SK-N-SH (cell line): ENCODE data around the gene DNAJA3. TPM values are rescaled to one million over a fixed set of nuclear protein-coding genes. Genes with fewer than 3 reads are reported as not detected.

Source experiments
- CTCF ChIA-PET: fragments of 300-600, 350-600 bp; formaldehyde crosslinking; extraction: SDS; loops from one replicate; lab custom pipeline; 2021; lab: Yijun Ruan, JAX
- POLR2A ChIA-PET: fragments of 350-600 bp; sonication (Branson Sonifier 250); formaldehyde crosslinking; extraction: SDS; loops from one replicate; lab custom pipeline; 2020; ENCODE audit warnings: antibody characterized with exemption, inconsistent platforms; lab: Yijun Ruan, JAX
- DNase-seq: peaks from one replicate; pipeline ENCODE4 v3.0.0; 2012
- H2AFZ ChIP-seq: fragments of 200-600 bp; sonication (generic); 2 replicates; pipeline ENCODE4 v1.8.1; 2016; ENCODE audit warnings: antibody characterized with exemption, mild to moderate bottlenecking, low read depth
- H3F3A ChIP-seq: fragments of 200-600 bp; sonication (generic); replicated peaks from 2 replicates; pipeline ENCODE3; 2016; ENCODE audit warnings: antibody characterized with exemption, mild to moderate bottlenecking; ENCODE audit not compliant: insufficient read depth
- H3K27ac ChIP-seq, 2 experiments: fragments of 200-500 bp in 1 of 2; fragments of 200-600 bp in 1 of 2; sonication (Bioruptor generic) in 1 of 2; sonication (generic), shearing (Covaris generic) in 1 of 2; 2 replicates each; pipeline versions ENCODE4 v1.5.1 to v1.6.1; 2014 to 2016; ENCODE audit warnings: low read depth in 2 of 2, inconsistent platforms in 1 of 2, low read length in 1 of 2, mild to moderate bottlenecking in 1 of 2, mixed read lengths in 1 of 2
- H3K27me3 ChIP-seq: fragments of 200-600 bp; sonication (generic), shearing (Covaris generic); 2 replicates; pipeline ENCODE4 v1.6.1; 2016; ENCODE audit warnings: mixed run types; ENCODE audit not compliant: insufficient read depth
- H3K36me3 ChIP-seq, 2 experiments: fragments of 200-500 bp in 1 of 2; fragments of 200-600 bp in 1 of 2; sonication (Bioruptor generic) in 1 of 2; sonication (generic) in 1 of 2; replicated peaks in 1 of 2; 2 replicates each; pipeline versions ENCODE3 to v1.5.1; 2014 to 2016; ENCODE audit warnings: low read length in 1 of 2, mild to moderate bottlenecking in 1 of 2; ENCODE audit not compliant: insufficient read depth in 2 of 2, control insufficient read depth in 1 of 2
- H3K4me1 ChIP-seq, 2 experiments: fragments of 200-500 bp in 1 of 2; fragments of 200-600 bp in 1 of 2; sonication (Bioruptor generic) in 1 of 2; sonication (generic), shearing (Covaris generic) in 1 of 2; 2 replicates each; pipeline versions ENCODE4 v1.5.1 to v1.6.1; 2014 to 2016; ENCODE audit warnings: low read depth in 1 of 2, low read length in 1 of 2, mixed run types in 1 of 2; ENCODE audit not compliant: insufficient read depth in 2 of 2, control insufficient read depth in 1 of 2
- H3K4me2 ChIP-seq: fragments of 200-600 bp; sonication (generic), shearing (Covaris generic); 2 replicates; pipeline ENCODE4 v1.6.1; 2017; ENCODE audit warnings: mixed run types
- H3K4me3 ChIP-seq, 2 experiments: fragments of 200-500 bp in 1 of 2; fragments of 200-600 bp in 1 of 2; sonication (Bioruptor generic) in 1 of 2; sonication (generic), shearing (Covaris generic) in 1 of 2; 2 replicates each; pipeline versions ENCODE4 v1.5.1 to v1.8.1; 2014 to 2016; ENCODE audit warnings: low read depth in 2 of 2, inconsistent platforms in 1 of 2, low read length in 1 of 2, mild to moderate bottlenecking in 1 of 2, mixed read lengths in 1 of 2, moderate library complexity in 1 of 2
- H3K79me2 ChIP-seq: fragments of 200-600 bp; sonication (generic); 2 replicates; pipeline ENCODE4 v1.8.1; 2017; ENCODE audit warnings: mild to moderate bottlenecking; ENCODE audit not compliant: insufficient read depth
- H3K9ac ChIP-seq: fragments of 200-600 bp; sonication (generic); 2 replicates; pipeline ENCODE4 v1.6.1; 2017; ENCODE audit warnings: mixed run types
- H3K9me2 ChIP-seq: fragments of 200-600 bp; sonication (generic); 2 replicates; pipeline ENCODE4 v1.6.1; 2017; ENCODE audit warnings: mixed run types
- H3K9me3 ChIP-seq: fragments of 200-600 bp; sonication (generic); 2 replicates; pipeline ENCODE4 v1.6.1; 2017; ENCODE audit warnings: mixed run types, mild to moderate bottlenecking, moderate library complexity
- H4K20me1 ChIP-seq: fragments of 200-600 bp; sonication (generic); 2 replicates; pipeline ENCODE4 v1.6.1; 2017; ENCODE audit warnings: mild to moderate bottlenecking, mixed run types; ENCODE audit not compliant: insufficient read depth
- CHD2 ChIP-seq: fragments of 150-350 bp; IDR thresholded peaks from 2 replicates; pipeline ENCODE4 v1.6.1; 2018; ENCODE audit warnings: low read length; ENCODE audit not compliant: partially characterized antibody
- ELF1 ChIP-seq: IDR thresholded peaks from 2 replicates; pipeline ENCODE4 v1.4.0; 2012
- FOSL2 ChIP-seq: IDR thresholded peaks from 2 replicates; pipeline ENCODE4 v1.4.0; 2012; ENCODE audit warnings: low read depth, mild to moderate bottlenecking, moderate library complexity, borderline replicate concordance
- GATA2 ChIP-seq: sonication (generic); formaldehyde crosslinking; IDR thresholded peaks from 2 replicates; pipeline ENCODE4 v1.5.0; 2020; ENCODE audit warnings: mild to moderate bottlenecking, missing genetic modification reagents
- NRF1 ChIP-seq: IDR thresholded peaks from 2 replicates; pipeline ENCODE4 v1.6.1; 2012; ENCODE audit warnings: low read depth, mild to moderate bottlenecking, low read length
- SMC3 ChIP-seq: IDR thresholded peaks from 2 replicates; pipeline ENCODE4 v1.6.1; 2012; ENCODE audit warnings: low read depth, low read length, improper control_type of control experiment
- TAF1 ChIP-seq: IDR thresholded peaks from 2 replicates; pipeline ENCODE4 v1.6.1; 2012; ENCODE audit warnings: low read depth, mild to moderate bottlenecking, low read length, moderate library complexity, borderline replicate concordance
- TCF12 ChIP-seq: IDR thresholded peaks from 2 replicates; pipeline ENCODE4 v1.4.0; 2012
- TEAD4 ChIP-seq: IDR thresholded peaks from 2 replicates; pipeline ENCODE4 v1.4.0; 2012; ENCODE audit warnings: mild to moderate bottlenecking, borderline replicate concordance; ENCODE audit not compliant: insufficient read depth
- YY1 ChIP-seq: IDR thresholded peaks from 2 replicates; pipeline ENCODE4 v1.4.0; 2012; ENCODE audit warnings: low read depth, mild to moderate bottlenecking
- WGBS: methylation state at CpG from one replicate; pipeline ENCODE4 v1.1.6; 2017; ENCODE audit warnings: low lambda C conversion rate; 5-methylcytosine and 5-hydroxymethylcytosine counted together
- polyA plus RNA-seq, 3 experiments: library from polyadenylated mRNA; depleted of rRNA; stranded (reverse); fragments of >200 nt; gene quantifications; 2 replicates each; pipeline ENCODE4 v1.2.3, GENCODE V29; 2012
- TF ChIP-seq, protein P1 (sequence below): IDR thresholded peaks from 2 replicates; pipeline ENCODE4 v1.4.0; 2012; ENCODE audit warnings: low read depth
- TF ChIP-seq, protein P2 (sequence below): IDR thresholded peaks from 2 replicates; pipeline ENCODE4 v1.4.0; 2012; ENCODE audit warnings: low read depth, borderline replicate concordance
- TF ChIP-seq, protein P3 (sequence below): IDR thresholded peaks from 2 replicates; pipeline ENCODE4 v1.6.1; 2012; ENCODE audit warnings: mild to moderate bottlenecking, low read depth, low read length, moderate library complexity

Gene DNAJA3
- polyA plus RNA-seq, 1 of the 3 experiments (the other 2 are of a cell fraction) = 52.6 TPM

DNA sequence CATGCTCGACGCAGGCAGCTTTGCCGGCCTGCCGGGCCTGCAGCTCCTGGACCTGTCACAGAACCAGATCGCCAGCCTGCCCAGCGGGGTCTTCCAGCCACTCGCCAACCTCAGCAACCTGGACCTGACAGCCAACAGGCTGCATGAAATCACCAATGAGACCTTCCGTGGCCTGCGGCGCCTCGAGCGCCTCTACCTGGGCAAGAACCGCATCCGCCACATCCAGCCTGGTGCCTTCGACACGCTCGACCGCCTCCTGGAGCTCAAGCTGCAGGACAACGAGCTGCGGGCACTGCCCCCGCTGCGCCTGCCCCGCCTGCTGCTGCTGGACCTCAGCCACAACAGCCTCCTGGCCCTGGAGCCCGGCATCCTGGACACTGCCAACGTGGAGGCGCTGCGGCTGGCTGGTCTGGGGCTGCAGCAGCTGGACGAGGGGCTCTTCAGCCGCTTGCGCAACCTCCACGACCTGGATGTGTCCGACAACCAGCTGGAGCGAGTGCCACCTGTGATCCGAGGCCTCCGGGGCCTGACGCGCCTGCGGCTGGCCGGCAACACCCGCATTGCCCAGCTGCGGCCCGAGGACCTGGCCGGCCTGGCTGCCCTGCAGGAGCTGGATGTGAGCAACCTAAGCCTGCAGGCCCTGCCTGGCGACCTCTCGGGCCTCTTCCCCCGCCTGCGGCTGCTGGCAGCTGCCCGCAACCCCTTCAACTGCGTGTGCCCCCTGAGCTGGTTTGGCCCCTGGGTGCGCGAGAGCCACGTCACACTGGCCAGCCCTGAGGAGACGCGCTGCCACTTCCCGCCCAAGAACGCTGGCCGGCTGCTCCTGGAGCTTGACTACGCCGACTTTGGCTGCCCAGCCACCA is 44.4 kb upstream of the DNAJA3 start:
- H3K9ac ChIP-seq = no peak overlapping the region
- H3K9me2 ChIP-seq = no peaks in the 10 kb centered on the region
- peaks cover 26% of the 10 kb centered on the region; the same call in 1 of the 2 replicates for H3K79me2 ChIP-seq
- no peak overlapping the region for H3K4me2 ChIP-seq
- peaks cover 28 to 69% of the 10 kb centered on the region in 2 experiments; a peak in 3 of 4 replicates for H3K4me1 ChIP-seq
- no peaks in the 10 kb centered on the region for H3K27me3 ChIP-seq
- H3K27ac ChIP-seq = no peak overlapping the region; a peak in 1 of 4 replicates
- CTCF ChIA-PET = interaction anchor here (1.5 to 32.1 kb wide), 4 partner anchors 8 to 22 kb away, joined by 3 to 558 read pairs (median 8); no protein-coding TSS in a partner anchor
- no peak for TF ChIP-seq TEAD4
- TF ChIP-seq TCF12 = no peak
- TF ChIP-seq, protein P1, sequence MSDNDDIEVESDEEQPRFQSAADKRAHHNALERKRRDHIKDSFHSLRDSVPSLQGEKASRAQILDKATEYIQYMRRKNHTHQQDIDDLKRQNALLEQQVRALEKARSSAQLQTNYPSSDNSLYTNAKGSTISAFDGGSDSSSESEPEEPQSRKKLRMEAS = no peak
- no peak for TF ChIP-seq TAF1
- TF ChIP-seq FOSL2 = no peak
- TF ChIP-seq, protein P2, sequence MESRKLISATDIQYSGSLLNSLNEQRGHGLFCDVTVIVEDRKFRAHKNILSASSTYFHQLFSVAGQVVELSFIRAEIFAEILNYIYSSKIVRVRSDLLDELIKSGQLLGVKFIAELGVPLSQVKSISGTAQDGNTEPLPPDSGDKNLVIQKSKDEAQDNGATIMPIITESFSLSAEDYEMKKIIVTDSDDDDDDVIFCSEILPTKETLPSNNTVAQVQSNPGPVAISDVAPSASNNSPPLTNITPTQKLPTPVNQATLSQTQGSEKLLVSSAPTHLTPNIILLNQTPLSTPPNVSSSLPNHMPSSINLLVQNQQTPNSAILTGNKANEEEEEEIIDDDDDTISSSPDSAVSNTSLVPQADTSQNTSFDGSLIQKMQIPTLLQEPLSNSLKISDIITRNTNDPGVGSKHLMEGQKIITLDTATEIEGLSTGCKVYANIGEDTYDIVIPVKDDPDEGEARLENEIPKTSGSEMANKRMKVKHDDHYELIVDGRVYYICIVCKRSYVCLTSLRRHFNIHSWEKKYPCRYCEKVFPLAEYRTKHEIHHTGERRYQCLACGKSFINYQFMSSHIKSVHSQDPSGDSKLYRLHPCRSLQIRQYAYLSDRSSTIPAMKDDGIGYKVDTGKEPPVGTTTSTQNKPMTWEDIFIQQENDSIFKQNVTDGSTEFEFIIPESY = no peak
- TF ChIP-seq ELF1 = no peak
- no peak for TF ChIP-seq NRF1
- no peak for TF ChIP-seq CHD2
- TF ChIP-seq, protein P3, sequence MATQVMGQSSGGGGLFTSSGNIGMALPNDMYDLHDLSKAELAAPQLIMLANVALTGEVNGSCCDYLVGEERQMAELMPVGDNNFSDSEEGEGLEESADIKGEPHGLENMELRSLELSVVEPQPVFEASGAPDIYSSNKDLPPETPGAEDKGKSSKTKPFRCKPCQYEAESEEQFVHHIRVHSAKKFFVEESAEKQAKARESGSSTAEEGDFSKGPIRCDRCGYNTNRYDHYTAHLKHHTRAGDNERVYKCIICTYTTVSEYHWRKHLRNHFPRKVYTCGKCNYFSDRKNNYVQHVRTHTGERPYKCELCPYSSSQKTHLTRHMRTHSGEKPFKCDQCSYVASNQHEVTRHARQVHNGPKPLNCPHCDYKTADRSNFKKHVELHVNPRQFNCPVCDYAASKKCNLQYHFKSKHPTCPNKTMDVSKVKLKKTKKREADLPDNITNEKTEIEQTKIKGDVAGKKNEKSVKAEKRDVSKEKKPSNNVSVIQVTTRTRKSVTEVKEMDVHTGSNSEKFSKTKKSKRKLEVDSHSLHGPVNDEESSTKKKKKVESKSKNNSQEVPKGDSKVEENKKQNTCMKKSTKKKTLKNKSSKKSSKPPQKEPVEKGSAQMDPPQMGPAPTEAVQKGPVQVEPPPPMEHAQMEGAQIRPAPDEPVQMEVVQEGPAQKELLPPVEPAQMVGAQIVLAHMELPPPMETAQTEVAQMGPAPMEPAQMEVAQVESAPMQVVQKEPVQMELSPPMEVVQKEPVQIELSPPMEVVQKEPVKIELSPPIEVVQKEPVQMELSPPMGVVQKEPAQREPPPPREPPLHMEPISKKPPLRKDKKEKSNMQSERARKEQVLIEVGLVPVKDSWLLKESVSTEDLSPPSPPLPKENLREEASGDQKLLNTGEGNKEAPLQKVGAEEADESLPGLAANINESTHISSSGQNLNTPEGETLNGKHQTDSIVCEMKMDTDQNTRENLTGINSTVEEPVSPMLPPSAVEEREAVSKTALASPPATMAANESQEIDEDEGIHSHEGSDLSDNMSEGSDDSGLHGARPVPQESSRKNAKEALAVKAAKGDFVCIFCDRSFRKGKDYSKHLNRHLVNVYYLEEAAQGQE = no peak
- TF ChIP-seq SMC3 = no peak
- no peak for TF ChIP-seq YY1
- TF ChIP-seq GATA2 (CRISPR knock-in tag) = no peak
- H4K20me1 ChIP-seq = peaks cover 45% of the 10 kb centered on the region
- no peak overlapping the region for H2AFZ ChIP-seq
- H3K4me3 ChIP-seq = no peak overlapping the region
- peaks cover 0 to 35% of the 10 kb centered on the region in 2 experiments for H3K36me3 ChIP-seq
- DNase-seq = no peak
- H3F3A ChIP-seq = peaks cover 26% of the 10 kb centered on the region
- POLR2A ChIA-PET = interaction anchor here (1.1 kb wide), 1 partner anchor 8 kb away, joined by 4 read pairs; no protein-coding TSS in a partner anchor
- no peaks in the 10 kb centered on the region for H3K9me3 ChIP-seq
- WGBS = 97% methylated on average over 29 of the region's 59 CpGs
